GM23338 (cell line): ENCODE measurements around the gene IL22RA1. TPM values are rescaled to one million over a fixed set of nuclear protein-coding genes. Genes with fewer than 3 reads are reported as not detected.

ENCODE experiments used
- ATAC-seq: fragments of 200-7000 bp; cut with Tn5 transposase; 3 replicates; pipeline ENCODE4 v1.9.1; 2020
- DNase-seq: peaks from one replicate; pipeline ENCODE4 v3.0.0-alpha.2; 2015; ENCODE audit warnings: low spot score
- H2AFZ ChIP-seq: fragments of 200-600 bp; sonication (generic); 2 replicates; pipeline ENCODE4 v1.8.0; 2016; ENCODE audit warnings: antibody characterized with exemption, mild to moderate bottlenecking, moderate library complexity
- H3F3A ChIP-seq: fragments of 200-600 bp; sonication (generic); replicated peaks from 2 replicates; pipeline ENCODE4 v1.8.0; 2017; ENCODE audit warnings: antibody characterized with exemption, mixed run types, low read depth
- H3K27ac ChIP-seq: fragments of 200-600 bp; sonication (generic); 2 replicates; pipeline ENCODE4 v1.6.1; 2016; ENCODE audit warnings: low read depth
- H3K27me3 ChIP-seq: fragments of 200-600 bp; sonication (generic); 2 replicates; pipeline ENCODE4 v1.8.0; 2016; ENCODE audit warnings: mild to moderate bottlenecking, mixed run types, moderate library complexity; ENCODE audit not compliant: insufficient read depth
- H3K36me3 ChIP-seq: fragments of 200-600 bp; sonication (generic); 2 replicates; pipeline ENCODE4 v1.8.0; 2016; ENCODE audit warnings: mild to moderate bottlenecking; ENCODE audit not compliant: insufficient read depth
- H3K4me1 ChIP-seq: fragments of 200-600 bp; sonication (generic); 2 replicates; pipeline ENCODE4 v1.8.0; 2016; ENCODE audit warnings: mild to moderate bottlenecking, moderate library complexity; ENCODE audit not compliant: insufficient read depth
- H3K4me2 ChIP-seq: fragments of 200-600 bp; sonication (generic); 2 replicates; pipeline ENCODE4 v1.7.1; 2017; ENCODE audit warnings: mixed run types
- H3K4me3 ChIP-seq: fragments of 200-600 bp; sonication (generic); 2 replicates; pipeline ENCODE4 v1.6.1; 2016; ENCODE audit warnings: mixed run types
- H3K79me2 ChIP-seq: fragments of 200-600 bp; sonication (generic); replicated peaks from 2 replicates; pipeline ENCODE4 v1.8.0; 2017; ENCODE audit warnings: mild to moderate bottlenecking; ENCODE audit not compliant: insufficient read depth
- H3K9me2 ChIP-seq: fragments of 200-600 bp; sonication (generic); 2 replicates; pipeline ENCODE4 v1.8.0; 2017; ENCODE audit not compliant: insufficient read depth
- H4K20me1 ChIP-seq: fragments of 200-600 bp; sonication (generic); replicated peaks from 2 replicates; pipeline ENCODE4 v1.8.0; 2017; ENCODE audit warnings: mild to moderate bottlenecking; ENCODE audit not compliant: insufficient read depth
- H3K27ac Mint-ChIP-seq: 2 replicates; pipeline ENCODE4 v1.8.0; 2020; ENCODE audit warnings: inconsistent platforms, mild to moderate bottlenecking, moderate library complexity, mixed read lengths
- H3K27me3 Mint-ChIP-seq: 3 replicates; pipeline ENCODE4 v1.8.0; 2022; ENCODE audit warnings: low read depth, mild to moderate bottlenecking, moderate library complexity, mixed read lengths, inconsistent platforms; ENCODE audit not compliant: insufficient read depth, poor library complexity
- H3K36me3 Mint-ChIP-seq: 3 replicates; pipeline ENCODE4 v1.8.0; 2021; ENCODE audit warnings: low read depth, mild to moderate bottlenecking, inconsistent platforms, moderate library complexity, mixed read lengths
- H3K4me1 Mint-ChIP-seq: 3 replicates; pipeline ENCODE4 v1.8.0; 2020; ENCODE audit warnings: mild to moderate bottlenecking, inconsistent platforms, mixed read lengths
- H3K4me3 Mint-ChIP-seq: 3 replicates; pipeline ENCODE4 v1.8.0; 2021; ENCODE audit warnings: moderate library complexity, mild to moderate bottlenecking, inconsistent platforms, mixed read lengths
- H3K9me3 Mint-ChIP-seq: 3 replicates; pipeline ENCODE4 v1.8.0; 2020; ENCODE audit warnings: moderate library complexity, mild to moderate bottlenecking, inconsistent platforms, mixed read lengths
- CREB1 ChIP-seq: fragments of 250-450 bp; sonication (Bioruptor Pico); IDR thresholded peaks from 2 replicates; pipeline ENCODE4 v1.5.0; 2020; ENCODE audit warnings: low read depth, mild to moderate bottlenecking, moderate library complexity
- CTCF ChIP-seq, 2 experiments: fragments of 200-600 bp in 1 of 2; sonication (generic) in 1 of 2; conservative IDR thresholded peaks; 2 replicates each; pipeline versions ENCODE4 v1.5.1 to v1.6.1; 2016 to 2017; ENCODE audit warnings: antibody characterized with exemption in 2 of 2, low read depth in 2 of 2, mild to moderate bottlenecking in 2 of 2, moderate library complexity in 1 of 2
- ETS1 ChIP-seq: IDR thresholded peaks from 2 replicates; pipeline ENCODE4 v1.6.1; 2016; ENCODE audit warnings: antibody characterized with exemption
- EZH2 ChIP-seq: fragments of 200-600 bp; sonication (generic); IDR thresholded peaks from one replicate; pipeline ENCODE4 v1.8.0; 2017; ENCODE audit warnings: antibody characterized with exemption, mild to moderate bottlenecking, low read depth; ENCODE audit not compliant: unreplicated experiment
- EZH2phosphoT487 ChIP-seq: fragments of 200-600 bp; sonication (generic); IDR thresholded peaks from one replicate; pipeline ENCODE4 v1.8.1; 2018; ENCODE audit warnings: antibody characterized with exemption; ENCODE audit not compliant: unreplicated experiment
- JUNB ChIP-seq: IDR thresholded peaks from one replicate; pipeline ENCODE4 v1.6.1; 2016; ENCODE audit warnings: antibody characterized with exemption; ENCODE audit not compliant: unreplicated experiment
- NANOG ChIP-seq: IDR thresholded peaks from 2 replicates; pipeline ENCODE4 v1.6.1; 2016; ENCODE audit warnings: antibody characterized with exemption, borderline replicate concordance
- POLR2AphosphoS5 ChIP-seq: IDR thresholded peaks from 2 replicates; pipeline ENCODE4 v1.6.1; 2016; ENCODE audit warnings: antibody characterized with exemption, low read depth
- REST ChIP-seq: IDR thresholded peaks from one replicate; pipeline ENCODE4 v1.6.1; 2018; ENCODE audit warnings: antibody characterized with exemption; ENCODE audit not compliant: unreplicated experiment
- STAT1 ChIP-seq: IDR thresholded peaks from one replicate; pipeline ENCODE4 v1.6.1; 2016; ENCODE audit warnings: antibody characterized with exemption; ENCODE audit not compliant: unreplicated experiment
- ZNF114 ChIP-seq: fragments of 250-450 bp; sonication (Bioruptor Pico); IDR thresholded peaks from 2 replicates; pipeline ENCODE4 v1.5.0; 2020; ENCODE audit warnings: mild to moderate bottlenecking, moderate library complexity
- ZNF331 ChIP-seq: fragments of 250-450 bp; sonication (Bioruptor Pico); IDR thresholded peaks from 2 replicates; pipeline ENCODE4 v1.5.0; 2020; ENCODE audit warnings: low read depth, mild to moderate bottlenecking, moderate library complexity
- ZNF462 ChIP-seq: fragments of 250-450 bp; sonication (Bioruptor Pico); IDR thresholded peaks from 2 replicates; pipeline ENCODE4 v1.5.0; 2020; ENCODE audit warnings: mild to moderate bottlenecking, moderate library complexity
- polyA plus RNA-seq: library from polyadenylated mRNA; unstranded; fragments of >200 nt; fragmentation: Nextera tagmentation; extraction: Ambion mirVana; gene quantifications from 2 replicates; pipeline ENCODE4 v1.2.1, GENCODE V29; 2016
- total RNA-seq: library from RNA; depleted of rRNA; stranded (reverse); fragments of >200 nt; shearing (Covaris generic); gene quantifications from 2 replicates; pipeline ENCODE4 v1.2.3, GENCODE V29; 2014

IL22RA1 gene
- total and polyA plus RNA-seq, 2 experiments from 2014 or later, result 0.11 to 0.28 TPM

- no peaks in the 10 kb centered on the region for H3F3A ChIP-seq
- no peaks in the 10 kb centered on the region for H3K79me2 ChIP-seq
- no peaks in the 10 kb centered on the region for H3K27me3 ChIP-seq
- Mint-ChIP-seq H3K4me1 (no peaks in the 10 kb centered on the region), H3K27ac (no peak overlapping the region), H3K4me3 (no peak overlapping the region), H3K36me3 (no peaks in the 10 kb centered on the region), H3K9me3 (no peaks in the 10 kb centered on the region), H3K27me3 (peaks cover 8% of the 10 kb centered on the region)
- no peak overlapping the region for H3K27ac ChIP-seq
- no peak for TF ChIP-seq NANOG
- no peak for TF ChIP-seq CTCF (conservative IDR thresholded peaks at IDR 0.05; ENCODE audit: low read depth in 2 of 2)
- TF ChIP-seq ETS1, result no peak
- TF ChIP-seq STAT1, result no peak
- TF ChIP-seq CREB1 (CRISPR knock-in tag), result no peak
- no peak for TF ChIP-seq EZH2
- TF ChIP-seq REST, result no peak
- no peak for TF ChIP-seq ZNF331 (CRISPR knock-in tag)
- no peak for TF ChIP-seq POLR2AphosphoS5
- TF ChIP-seq ZNF114, result no peak
- no peak for TF ChIP-seq JUNB
- no peak for TF ChIP-seq ZNF462 (CRISPR knock-in tag)
- TF ChIP-seq EZH2phosphoT487, result no peak
- H3K4me1 ChIP-seq, result peaks cover 4% of the 10 kb centered on the region; the same call in 1 of the 2 replicates
- DNase-seq, result no peak
- no peak overlapping the region for H3K4me3 ChIP-seq
- peak; percentile 50 for ATAC-seq
- H3K9me2 ChIP-seq, result no peaks in the 10 kb centered on the region
- H3K4me2 ChIP-seq, result no peak overlapping the region
- no peaks in the 10 kb centered on the region for H4K20me1 ChIP-seq
- H3K36me3 ChIP-seq, result no peaks in the 10 kb centered on the region
- H2AFZ ChIP-seq, result no peak overlapping the region
These were observed 22.8 kb downstream of the IL22RA1 start for GRCh38 chr1:24119859-24120756.
